Bronchial epithelial cell (primary cell): ENCODE data around the gene EEIG1. TPM values are rescaled to one million over a fixed set of nuclear protein-coding genes. Genes with fewer than 3 reads are reported as not detected.

Source experiments
- DNase-seq: peaks from one replicate; pipeline ENCODE4 v3.0.0-alpha.2; 2010; ENCODE audit warnings: low read depth
- FAIRE-seq: peaks from 2 replicates; lab custom pipeline; 2011; peaks lifted over from hg19 to GRCh38; lab: Jason Lieb, UNC
- H3K27me3 ChIP-seq: 2 replicates; pipeline ENCODE4 v1.5.1; 2011; ENCODE audit warnings: low read length; ENCODE audit not compliant: control insufficient read depth, insufficient read depth
- H3K36me3 ChIP-seq: 2 replicates; pipeline ENCODE4 v1.5.1; 2011; ENCODE audit warnings: low read length; ENCODE audit not compliant: control insufficient read depth, insufficient read depth
- H3K4me3 ChIP-seq: 2 replicates; pipeline ENCODE4 v1.5.1; 2011; ENCODE audit warnings: mild to moderate bottlenecking, low read depth, low read length, control low read depth
- CTCF ChIP-seq: IDR thresholded peaks from 2 replicates; pipeline ENCODE4 v1.5.1; 2011; ENCODE audit warnings: mild to moderate bottlenecking, moderate library complexity, low read length, control low read depth, inconsistent platforms; ENCODE audit not compliant: insufficient read depth, severe bottlenecking
- total RNA-seq: library from RNA; depleted of rRNA; stranded (reverse); fragments of >200 nt; gene quantifications from 2 replicates; pipeline ENCODE4 v1.2.1, GENCODE V29; 2014

EEIG1 gene
- total RNA-seq, 1 donor from 2014 or later = 7.4 TPM

GRCh38 chr9:127945338-127945737 is 35.5 kb downstream of the EEIG1 start:
- DNase-seq (no peak), FAIRE-seq (no peak)
- no peaks in the 10 kb centered on the region for H3K27me3 ChIP-seq
- no peak for TF ChIP-seq CTCF
- H3K4me3 ChIP-seq = no peak overlapping the region
- peaks cover 32% of the 10 kb centered on the region for H3K36me3 ChIP-seq

GRCh38 chr9:127944586-127945218 is 36.1 kb downstream of the EEIG1 start:
- H3K4me3 ChIP-seq = no peak overlapping the region
- H3K36me3 ChIP-seq = peaks cover 32% of the 10 kb centered on the region
- TF ChIP-seq CTCF = no peak
- DNase-seq = no peak
- no peak for FAIRE-seq
- H3K27me3 ChIP-seq = no peaks in the 10 kb centered on the region

- H3K27me3 ChIP-seq = no peaks in the 10 kb centered on the region
- H3K36me3 ChIP-seq = peaks cover 32% of the 10 kb centered on the region
- no peak for FAIRE-seq
- H3K4me3 ChIP-seq = no peak overlapping the region
- TF ChIP-seq CTCF = peak; percentile 91
- DNase-seq = peak; percentile 58
These were observed 37.1 kb downstream of the EEIG1 start for GRCh38 chr9:127943731-127944144.

GRCh38 chr9:127943011-127943662 is 37.7 kb downstream of the EEIG1 start:
- peaks cover 32% of the 10 kb centered on the region for H3K36me3 ChIP-seq
- TF ChIP-seq CTCF = no peak

GRCh38 chr9:127942216-127943010 is 38.4 kb downstream of the EEIG1 start:
- no peak for DNase-seq
- FAIRE-seq = no peak

More at GRCh38 chr9:127943011-127943662, 37.7 kb downstream of the EEIG1 start:
- Histone ChIP-seq H3K27me3 (no peaks in the 10 kb centered on the region), H3K4me3 (no peak overlapping the region)
- DNase-seq (no peak), FAIRE-seq (no peak)

More at GRCh38 chr9:127942216-127943010, 38.4 kb downstream of the EEIG1 start:
- peaks cover 30% of the 10 kb centered on the region for H3K36me3 ChIP-seq
- TF ChIP-seq CTCF = peak; percentile 86
- H3K27me3 ChIP-seq = no peaks in the 10 kb centered on the region
- H3K4me3 ChIP-seq = no peak overlapping the region
